BLaER1 (cell line): ENCODE results near the gene MADCAM1.
A peak's percentile ranks its signal among the peaks of the same experiment; 100 is the strongest.

Source experiments
- H3K27ac ChIP-seq: shearing (Covaris generic); formaldehyde crosslinking; 2 replicates; pipeline ENCODE4 v1.8.1; 2022
- H3K27me3 ChIP-seq: shearing (Covaris generic); formaldehyde crosslinking; 2 replicates; pipeline ENCODE4 v1.8.1; 2022
- H3K36me3 ChIP-seq: shearing (Covaris generic); formaldehyde crosslinking; 2 replicates; pipeline ENCODE4 v1.8.1; 2022
- H3K4me1 ChIP-seq: shearing (Covaris generic); formaldehyde crosslinking; 2 replicates; pipeline ENCODE4 v1.8.1; 2022
- H3K4me2 ChIP-seq: shearing (Covaris generic); formaldehyde crosslinking; 2 replicates; pipeline ENCODE4 v1.8.1; 2022
- H3K4me3 ChIP-seq: shearing (Covaris generic); formaldehyde crosslinking; 2 replicates; pipeline ENCODE4 v1.8.1; 2022
- H3K9ac ChIP-seq: shearing (Covaris generic); formaldehyde crosslinking; 2 replicates; pipeline ENCODE4 v1.8.1; 2022
- H3K9me3 ChIP-seq: shearing (Covaris generic); formaldehyde crosslinking; 2 replicates; pipeline ENCODE4 v1.8.1; 2022
- H4K20me1 ChIP-seq: shearing (Covaris generic); formaldehyde crosslinking; 2 replicates; pipeline ENCODE4 v1.8.1; 2022
- Cebpa-rat ChIP-seq: shearing (Covaris generic); IDR thresholded peaks from 2 replicates; pipeline ENCODE4 v1.8.1; 2022

The MADCAM1 gene

GRCh38 chr19:496986-497385 is 700 bp downstream of the MADCAM1 start:
- peaks cover 40% of the 10 kb centered on the region for H3K27me3 ChIP-seq
- H3K4me2 ChIP-seq, result no peak overlapping the region
- H3K9ac ChIP-seq, result no peak overlapping the region
- peaks cover 8% of the 10 kb centered on the region; the same call in 1 of the 2 replicates for H3K9me3 ChIP-seq
- no peak overlapping the region for H3K4me3 ChIP-seq
- H3K27ac ChIP-seq, result no peak overlapping the region
- no peak for TF ChIP-seq Cebpa-rat
- H3K4me1 ChIP-seq, result peaks cover 18% of the 10 kb centered on the region
- H4K20me1 ChIP-seq, result no peaks in the 10 kb centered on the region
- no peaks in the 10 kb centered on the region for H3K36me3 ChIP-seq

- Histone ChIP-seq H4K20me1 (no peaks in the 10 kb centered on the region), H3K36me3 (no peaks in the 10 kb centered on the region), H3K9me3 (0 out of 2 replicates have a peak, but pooled peaks cover 5% of the 10 kb centered on the region), H3K4me3 (peak overlapping the region; percentile 57; the same call in 1 of the 2 replicates), H3K9ac (no peak overlapping the region), H3K27me3 (peaks cover 40% of the 10 kb centered on the region), H3K27ac (no peak overlapping the region), H3K4me2 (peak overlapping the region; percentile 84; the same call in 1 of the 2 replicates), H3K4me1 (peaks cover 19% of the 10 kb centered on the region)
- TF ChIP-seq Cebpa-rat, result no peak
Measured at GRCh38 chr19:497491-497868, 1.2 kb downstream of the MADCAM1 start.

GRCh38 chr19:497869-498510 is 1.7 kb downstream of the MADCAM1 start:
- Histone ChIP-seq H3K4me3 (peak overlapping the region; percentile 57), H3K27ac (no peak overlapping the region), H3K4me2 (peak overlapping the region; percentile 84), H3K27me3 (peaks cover 40% of the 10 kb centered on the region), H3K9me3 (0 out of 2 replicates have a peak, but pooled peaks cover 3% of the 10 kb centered on the region), H3K9ac (0 out of 2 replicates have a peak overlapping the region, but pooled peaks have one; percentile 4), H3K4me1 (peaks cover 24% of the 10 kb centered on the region), H4K20me1 (no peaks in the 10 kb centered on the region), H3K36me3 (no peaks in the 10 kb centered on the region)
- no peak for TF ChIP-seq Cebpa-rat

- Histone ChIP-seq H3K27ac (no peak overlapping the region), H3K27me3 (peaks cover 40% of the 10 kb centered on the region), H4K20me1 (no peaks in the 10 kb centered on the region), H3K4me1 (peaks cover 24% of the 10 kb centered on the region), H3K9me3 (no peaks in the 10 kb centered on the region), H3K4me3 (peak overlapping the region; percentile 57), H3K4me2 (peak overlapping the region; percentile 84), H3K36me3 (no peaks in the 10 kb centered on the region), H3K9ac (0 out of 2 replicates have a peak overlapping the region, but pooled peaks have one; percentile 4)
- TF ChIP-seq Cebpa-rat, result no peak
Measured at GRCh38 chr19:498511-498891, 2.2 kb downstream of the MADCAM1 start.

GRCh38 chr19:498977-499623 is 2.8 kb downstream of the MADCAM1 start:
- Histone ChIP-seq H3K9me3 (no peaks in the 10 kb centered on the region), H4K20me1 (no peaks in the 10 kb centered on the region), H3K27ac (no peak overlapping the region), H3K4me2 (peak overlapping the region; percentile 84; the same call in 1 of the 2 replicates), H3K36me3 (no peaks in the 10 kb centered on the region), H3K9ac (no peak overlapping the region), H3K27me3 (peaks cover 40% of the 10 kb centered on the region), H3K4me1 (peaks cover 24% of the 10 kb centered on the region), H3K4me3 (no peak overlapping the region)
- no peak for TF ChIP-seq Cebpa-rat

GRCh38 chr19:501646-502045 is 5.4 kb downstream of the MADCAM1 start:
- no peak for TF ChIP-seq Cebpa-rat
- no peaks in the 10 kb centered on the region for H3K9me3 ChIP-seq
- H3K4me1 ChIP-seq, result peaks cover 37% of the 10 kb centered on the region
- H3K27me3 ChIP-seq, result peaks cover 23% of the 10 kb centered on the region
- H3K4me3 ChIP-seq, result no peak overlapping the region
- H4K20me1 ChIP-seq, result no peaks in the 10 kb centered on the region
- H3K27ac ChIP-seq, result no peak overlapping the region
- H3K9ac ChIP-seq, result no peak overlapping the region
- H3K36me3 ChIP-seq, result no peaks in the 10 kb centered on the region
- H3K4me2 ChIP-seq, result no peak overlapping the region

GRCh38 chr19:504616-505015 is 8.3 kb downstream of the MADCAM1 start:
- Histone ChIP-seq H3K27ac (no peak overlapping the region), H3K4me3 (no peak overlapping the region), H3K4me1 (peaks cover 37% of the 10 kb centered on the region), H4K20me1 (no peaks in the 10 kb centered on the region), H3K9ac (no peak overlapping the region), H3K27me3 (peaks cover under 1% of the 10 kb centered on the region; the same call in 1 of the 2 replicates), H3K36me3 (peaks cover 9% of the 10 kb centered on the region), H3K9me3 (no peaks in the 10 kb centered on the region), H3K4me2 (no peak overlapping the region)
- TF ChIP-seq Cebpa-rat, result no peak

GRCh38 chr19:506404-507285 is 10.4 kb downstream of the MADCAM1 start:
- H3K27me3 ChIP-seq, result no peaks in the 10 kb centered on the region
- H4K20me1 ChIP-seq, result no peaks in the 10 kb centered on the region
- H3K9me3 ChIP-seq, result no peaks in the 10 kb centered on the region
- H3K4me3 ChIP-seq, result peak overlapping the region; percentile 91
- H3K27ac ChIP-seq, result peak overlapping the region; percentile 95
- peak overlapping the region; percentile 99 for H3K4me2 ChIP-seq
- H3K36me3 ChIP-seq, result peaks cover 12% of the 10 kb centered on the region
- peaks cover 57% of the 10 kb centered on the region for H3K4me1 ChIP-seq
- peak overlapping the region; percentile 92 for H3K9ac ChIP-seq
- no peak for TF ChIP-seq Cebpa-rat

GRCh38 chr19:507286-508203 is 11.3 kb downstream of the MADCAM1 start, which contains the start of gene TPGS1:
Gene TPGS1, plus strand, starts transcription at chr19:507497. Its CDS starts 10 bp downstream, at chr19:507507.
- peaks cover 12% of the 10 kb centered on the region for H3K36me3 ChIP-seq
- no peaks in the 10 kb centered on the region for H3K9me3 ChIP-seq
- peak within 1 kb of the TSS; percentile 99 for H3K4me2 ChIP-seq
- no peaks in the 10 kb centered on the region for H3K27me3 ChIP-seq
- peaks cover 5% of the 10 kb centered on the region for H4K20me1 ChIP-seq
- peaks cover 65% of the 10 kb centered on the region for H3K4me1 ChIP-seq
- peak within 1 kb of the TSS; percentile 95 for H3K27ac ChIP-seq
- peak within 1 kb of the TSS; percentile 91 for H3K4me3 ChIP-seq
- no peak for TF ChIP-seq Cebpa-rat
- peak within 1 kb of the TSS; percentile 92 for H3K9ac ChIP-seq
